ENCODE measurements around the gene GRIA1. TPM values are rescaled to one million over a fixed set of nuclear protein-coding genes. Genes with fewer than 3 reads are reported as not detected.

GRIA1 gene
- total RNA-seq, 2 donors from 2014 or later: not detected

DNA sequence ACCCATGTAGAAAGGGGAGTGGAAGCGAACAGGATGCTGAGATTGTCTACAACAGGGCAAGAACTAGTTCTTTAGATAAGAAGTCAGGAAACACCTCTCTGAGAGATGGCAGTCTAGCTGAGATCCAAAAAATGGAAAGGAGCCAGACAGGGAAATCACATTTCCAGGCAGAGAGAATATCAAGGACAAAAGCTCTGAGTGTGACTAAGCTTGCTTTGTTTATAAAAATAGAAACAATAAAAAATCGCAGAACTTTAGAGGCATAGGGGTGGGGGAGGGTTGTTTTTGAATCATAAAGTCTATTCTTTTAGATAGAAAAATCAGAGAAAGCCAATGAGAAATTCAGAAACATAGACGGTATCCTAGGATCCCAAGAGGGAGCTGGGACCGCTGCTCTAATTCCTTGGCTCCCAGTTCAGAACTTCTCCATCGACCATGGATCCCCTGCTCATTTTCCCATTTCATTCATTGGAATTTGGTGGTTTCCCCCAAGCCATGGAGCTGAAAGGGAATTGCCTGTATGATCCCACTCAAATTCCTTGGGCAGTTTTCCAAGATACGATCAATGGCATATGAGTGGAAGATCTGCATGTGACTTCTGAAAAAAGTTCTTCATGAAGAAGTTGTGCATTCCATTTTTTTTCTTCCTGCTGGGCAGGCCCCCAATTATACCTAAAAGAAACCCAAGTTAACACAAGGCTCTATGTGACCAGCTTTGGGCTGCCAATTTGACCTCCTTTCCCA, 182.0 kb downstream of the GRIA1 start:
- H3K27ac Mint-ChIP-seq: no peak overlapping the region
- no peaks in the 10 kb centered on the region for H3K27me3 Mint-ChIP-seq
- ATAC-seq (no peak), DNase-seq (no peak)
- no peaks in the 10 kb centered on the region for H3K36me3 Mint-ChIP-seq (ENCODE audit: low read depth)
- no peak overlapping the region for H3K4me3 Mint-ChIP-seq
- H3K4me1 Mint-ChIP-seq: no peaks in the 10 kb centered on the region
- H3K9me3 ChIP-seq (ENCODE audit: control insufficient read depth, low read length, poor library complexity, severe bottlenecking): no peaks in the 10 kb centered on the region

DNA sequence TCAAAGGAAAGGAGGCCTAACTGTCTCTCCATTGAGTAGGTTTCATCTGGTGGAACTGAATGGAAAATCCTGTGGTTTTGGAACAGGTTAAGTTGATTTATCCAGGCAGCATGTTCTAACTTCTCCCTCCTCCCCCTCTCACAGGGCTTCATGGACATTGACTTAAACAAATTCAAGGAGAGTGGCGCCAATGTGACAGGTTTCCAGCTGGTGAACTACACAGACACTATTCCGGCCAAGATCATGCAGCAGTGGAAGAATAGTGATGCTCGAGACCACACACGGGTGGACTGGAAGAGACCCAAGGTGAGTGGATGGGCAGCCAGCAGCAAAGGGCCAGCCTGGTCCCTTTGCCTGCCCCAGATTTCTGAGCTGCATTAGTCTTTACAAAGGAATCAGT, 183.9 kb downstream of the GRIA1 start:
- Mint-ChIP-seq H3K27me3 (no peaks in the 10 kb centered on the region), H3K4me3 (no peak overlapping the region), H3K27ac (no peak overlapping the region), H3K36me3 (ENCODE audit: low read depth) (no peaks in the 10 kb centered on the region), H3K4me1 (no peaks in the 10 kb centered on the region)
- ATAC-seq (no peak), DNase-seq (no peak)
- H3K9me3 ChIP-seq (ENCODE audit: control insufficient read depth, low read length, poor library complexity, severe bottlenecking): no peaks in the 10 kb centered on the region

DNA sequence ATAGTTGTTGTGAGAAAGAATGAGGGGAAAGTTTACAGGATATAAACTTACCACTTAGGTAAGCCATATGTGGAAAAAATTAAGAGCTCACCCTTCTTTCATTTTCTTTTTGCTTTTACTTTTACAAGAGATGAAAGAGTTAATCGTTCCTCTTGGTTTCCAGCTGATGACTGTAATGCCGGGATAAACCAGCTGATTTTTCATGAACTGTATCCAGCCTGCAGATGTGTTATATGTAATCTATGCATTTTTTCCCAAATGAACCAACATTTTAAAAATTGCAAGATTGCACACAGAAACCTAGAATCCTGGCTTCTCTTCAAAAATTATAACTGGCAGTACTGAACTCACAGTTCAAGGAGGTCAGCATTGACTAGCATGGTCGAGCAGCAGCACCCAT, 185.9 kb downstream of the GRIA1 start:
- H3K4me1 Mint-ChIP-seq: no peaks in the 10 kb centered on the region
- no peaks in the 10 kb centered on the region for H3K36me3 Mint-ChIP-seq (ENCODE audit: low read depth)
- no peaks in the 10 kb centered on the region for H3K9me3 ChIP-seq (ENCODE audit: control insufficient read depth, low read length, poor library complexity, severe bottlenecking)
- ATAC-seq: no peak
- H3K27me3 Mint-ChIP-seq: no peaks in the 10 kb centered on the region
- DNase-seq: no peak
- no peak overlapping the region for H3K27ac Mint-ChIP-seq
- H3K4me3 Mint-ChIP-seq: no peak overlapping the region

DNA sequence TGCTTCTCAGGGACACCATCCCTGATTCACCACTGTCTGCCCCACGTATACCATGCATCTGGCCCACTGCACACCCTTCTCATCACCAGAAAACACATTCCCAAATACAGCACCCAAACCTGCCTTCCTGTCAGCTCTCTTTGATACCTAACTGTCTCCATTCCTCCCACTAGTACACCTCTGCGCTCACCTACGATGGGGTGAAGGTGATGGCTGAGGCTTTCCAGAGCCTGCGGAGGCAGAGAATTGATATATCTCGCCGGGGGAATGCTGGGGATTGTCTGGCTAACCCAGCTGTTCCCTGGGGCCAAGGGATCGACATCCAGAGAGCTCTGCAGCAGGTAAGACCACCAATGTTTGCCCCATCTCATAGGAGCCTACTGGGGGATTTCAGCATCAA, 186.4 kb downstream of the GRIA1 start:
- no peak overlapping the region for H3K27ac Mint-ChIP-seq
- no peaks in the 10 kb centered on the region for H3K27me3 Mint-ChIP-seq
- no peaks in the 10 kb centered on the region for H3K36me3 Mint-ChIP-seq (ENCODE audit: low read depth)
- no peak for DNase-seq
- no peak for ATAC-seq
- no peak overlapping the region for H3K4me3 Mint-ChIP-seq
- H3K9me3 ChIP-seq (ENCODE audit: control insufficient read depth, low read length, poor library complexity, severe bottlenecking): no peaks in the 10 kb centered on the region
- H3K4me1 Mint-ChIP-seq: no peaks in the 10 kb centered on the region

DNA sequence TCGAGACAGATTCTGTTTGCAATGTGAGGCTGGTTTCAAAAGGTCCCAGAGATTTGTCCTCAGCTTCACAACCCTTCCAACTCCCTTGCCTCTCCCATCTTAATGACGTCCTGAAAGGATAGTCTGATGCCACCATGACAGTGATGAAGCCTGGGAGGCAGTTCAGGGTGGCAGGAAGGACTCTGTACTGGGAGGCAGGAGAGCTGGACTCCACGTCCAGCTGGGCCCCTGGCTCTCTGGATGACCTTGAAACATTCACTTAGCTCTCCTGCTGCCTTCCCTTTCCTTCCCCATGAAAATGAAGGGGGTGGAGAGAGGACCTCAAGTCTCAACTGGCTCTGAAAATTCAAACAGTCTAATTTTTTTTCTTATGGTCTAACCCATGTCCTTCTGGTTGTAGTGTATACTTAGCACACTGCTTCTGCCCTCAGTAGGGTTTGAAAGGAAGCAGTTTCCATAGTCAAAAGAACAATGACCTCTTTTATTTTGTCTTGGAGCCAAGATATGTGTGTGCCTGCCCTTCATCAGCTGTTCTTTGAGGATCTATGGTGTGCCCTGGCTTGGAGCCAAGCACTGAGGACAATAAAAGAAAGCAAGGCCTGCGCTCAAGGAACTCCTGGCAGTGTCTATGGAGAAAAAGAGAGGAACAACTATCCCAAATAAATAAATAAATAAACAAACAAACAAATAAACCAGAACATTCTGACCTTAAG, 188.3 kb downstream of the GRIA1 start:
- Mint-ChIP-seq H3K36me3 (ENCODE audit: low read depth) (no peaks in the 10 kb centered on the region), H3K27ac (no peak overlapping the region), H3K4me1 (no peaks in the 10 kb centered on the region), H3K4me3 (no peak overlapping the region), H3K27me3 (no peaks in the 10 kb centered on the region)
- DNase-seq: no peak
- no peak for ATAC-seq
- no peaks in the 10 kb centered on the region for H3K9me3 ChIP-seq (ENCODE audit: control insufficient read depth, low read length, poor library complexity, severe bottlenecking)

DNA sequence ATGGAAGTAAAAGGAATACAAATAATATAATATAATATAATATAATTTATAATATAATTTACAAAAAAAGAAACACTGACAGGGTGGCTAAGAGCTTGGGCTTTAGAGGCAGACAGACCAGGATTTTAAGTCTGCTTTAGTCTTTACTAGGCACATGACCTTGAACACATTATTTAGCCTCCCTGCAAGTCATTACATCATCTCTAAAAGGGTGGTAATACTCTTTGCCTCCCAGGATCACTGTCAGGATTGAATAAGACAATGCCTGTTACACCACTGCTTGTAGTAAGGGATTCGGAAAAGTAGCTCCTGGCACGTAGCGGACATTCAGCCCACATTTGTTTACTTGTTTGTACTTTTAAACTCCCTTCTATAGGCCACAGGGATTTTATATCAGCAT, 199.8 kb downstream of the GRIA1 start:
- DNase-seq (no peak), ATAC-seq (no peak)
- no peaks in the 10 kb centered on the region for H3K9me3 ChIP-seq (ENCODE audit: control insufficient read depth, low read length, poor library complexity, severe bottlenecking)
- Mint-ChIP-seq H3K27ac (no peak overlapping the region), H3K4me1 (no peaks in the 10 kb centered on the region), H3K4me3 (no peak overlapping the region), H3K27me3 (no peaks in the 10 kb centered on the region), H3K36me3 (ENCODE audit: low read depth) (no peaks in the 10 kb centered on the region)

DNA sequence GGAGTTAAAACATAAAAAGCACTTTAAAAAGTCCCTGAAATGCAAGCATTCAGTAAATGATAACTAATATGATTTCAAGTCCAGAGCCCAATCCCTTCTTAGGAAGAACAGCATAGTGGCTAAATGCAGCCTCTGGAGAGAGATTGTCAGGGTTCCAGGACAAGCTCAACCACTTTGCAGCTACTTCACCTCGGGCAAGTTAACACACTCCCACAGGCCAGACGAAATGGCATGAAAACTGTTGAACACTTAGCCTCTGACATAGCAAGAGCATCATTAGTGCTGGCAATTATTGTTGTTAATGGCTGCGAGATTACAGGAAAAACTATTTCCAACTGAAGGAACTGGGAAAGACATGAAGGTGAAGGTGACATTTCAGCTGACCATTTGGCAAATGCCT, 205.8 kb downstream of the GRIA1 start:
- H3K36me3 Mint-ChIP-seq (ENCODE audit: low read depth): no peaks in the 10 kb centered on the region
- no peak for DNase-seq
- H3K4me3 Mint-ChIP-seq: no peak overlapping the region
- no peak overlapping the region for H3K27ac Mint-ChIP-seq
- H3K9me3 ChIP-seq (ENCODE audit: control insufficient read depth, low read length, poor library complexity, severe bottlenecking): no peaks in the 10 kb centered on the region
- H3K27me3 Mint-ChIP-seq: no peaks in the 10 kb centered on the region
- ATAC-seq: no peak
- H3K4me1 Mint-ChIP-seq: no peaks in the 10 kb centered on the region

DNA sequence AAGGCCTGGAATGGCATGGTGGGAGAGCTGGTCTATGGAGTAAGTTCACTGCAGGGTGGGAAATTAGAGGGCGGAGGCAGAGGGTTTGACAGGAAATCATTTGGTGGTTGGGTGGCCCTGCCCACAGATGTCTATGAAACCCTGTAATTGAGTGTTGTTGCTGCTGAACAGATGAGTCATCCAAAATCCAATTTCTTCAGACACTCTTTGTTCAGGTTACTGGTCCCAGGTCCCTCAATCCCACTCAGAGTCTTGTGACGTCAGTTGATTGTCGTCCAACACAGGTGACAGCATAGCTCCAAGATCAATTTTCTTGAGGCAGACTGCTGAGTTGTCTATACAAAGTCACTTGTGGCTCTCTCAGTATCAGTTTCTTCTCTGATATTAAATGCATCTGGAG, 208.6 kb downstream of the GRIA1 start:
- Mint-ChIP-seq H3K27me3 (no peaks in the 10 kb centered on the region), H3K4me3 (no peak overlapping the region), H3K27ac (no peak overlapping the region), H3K36me3 (ENCODE audit: low read depth) (no peaks in the 10 kb centered on the region), H3K4me1 (no peaks in the 10 kb centered on the region)
- DNase-seq (no peak), ATAC-seq (no peak)
- H3K9me3 ChIP-seq (ENCODE audit: control insufficient read depth, low read length, poor library complexity, severe bottlenecking): no peaks in the 10 kb centered on the region

DNA sequence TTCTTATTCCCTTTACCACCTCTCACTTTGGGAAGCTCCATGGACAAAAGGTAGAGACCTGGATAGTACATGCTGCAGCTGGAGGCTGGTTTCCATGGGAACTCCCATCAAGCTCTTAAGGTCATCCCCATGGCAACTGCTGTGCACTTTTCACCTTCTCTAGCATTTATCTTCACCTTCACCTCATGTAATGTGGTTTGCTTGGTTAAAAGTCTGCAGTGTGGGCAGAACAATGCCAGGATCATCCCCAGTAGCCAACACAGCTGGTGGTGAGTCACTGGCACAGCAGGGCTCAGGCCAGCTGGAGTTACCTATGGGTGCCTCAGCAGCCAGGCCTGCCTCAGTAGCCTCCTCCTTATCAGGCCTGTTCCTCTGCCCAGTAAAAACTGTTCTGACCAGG, 210.5 kb downstream of the GRIA1 start:
- H3K9me3 ChIP-seq (ENCODE audit: control insufficient read depth, low read length, poor library complexity, severe bottlenecking): no peaks in the 10 kb centered on the region
- H3K4me3 Mint-ChIP-seq: no peak overlapping the region
- ATAC-seq: no peak
- no peak for DNase-seq
- H3K4me1 Mint-ChIP-seq: no peaks in the 10 kb centered on the region
- H3K27ac Mint-ChIP-seq: no peak overlapping the region
- H3K27me3 Mint-ChIP-seq: no peaks in the 10 kb centered on the region
- no peaks in the 10 kb centered on the region for H3K36me3 Mint-ChIP-seq (ENCODE audit: low read depth)

DNA sequence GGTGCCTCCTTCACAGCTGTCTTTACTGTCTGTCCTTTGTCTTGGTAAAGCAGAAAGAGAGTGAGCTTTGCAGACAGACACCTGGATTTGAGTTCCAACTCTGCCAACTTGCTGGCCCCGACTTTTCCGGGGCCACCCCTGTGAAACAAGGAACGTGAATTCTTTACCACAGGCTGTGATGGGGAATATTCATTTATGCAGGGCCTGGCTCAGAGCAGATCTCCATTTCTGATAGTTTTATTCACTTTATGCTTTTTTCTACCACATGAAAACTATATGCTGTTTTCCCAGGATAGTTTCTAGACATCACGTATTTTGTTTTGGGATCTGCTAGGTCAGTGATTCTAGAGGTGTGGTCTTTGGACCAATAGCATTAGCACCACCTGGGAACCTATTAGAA, 211.8 kb downstream of the GRIA1 start:
- Mint-ChIP-seq H3K4me1 (no peaks in the 10 kb centered on the region), H3K4me3 (no peak overlapping the region), H3K27ac (no peak overlapping the region), H3K36me3 (ENCODE audit: low read depth) (no peaks in the 10 kb centered on the region), H3K27me3 (no peaks in the 10 kb centered on the region)
- no peak for DNase-seq
- ATAC-seq: no peak
- H3K9me3 ChIP-seq (ENCODE audit: control insufficient read depth, low read length, poor library complexity, severe bottlenecking): no peaks in the 10 kb centered on the region

DNA sequence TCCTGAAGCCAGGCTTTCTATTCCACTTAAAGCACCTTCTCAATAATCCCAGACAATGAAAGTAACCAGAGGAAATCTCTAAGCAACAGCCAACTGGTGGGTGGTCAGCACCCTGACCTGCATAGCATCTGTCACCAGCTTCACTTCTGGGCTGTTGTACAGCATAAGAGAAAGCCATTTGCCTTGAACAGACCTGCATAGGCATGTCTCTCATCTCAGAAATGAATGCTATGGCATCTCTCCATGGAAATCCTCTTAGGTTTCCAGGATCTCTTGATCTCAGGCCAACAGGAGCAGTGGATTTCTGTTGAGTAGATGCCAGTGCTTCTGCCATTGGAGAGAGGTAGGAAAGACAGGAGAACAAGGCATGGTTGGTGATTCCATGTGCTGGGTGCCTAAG, 213.6 kb downstream of the GRIA1 start:
- no peak for ATAC-seq
- Mint-ChIP-seq H3K27me3 (no peaks in the 10 kb centered on the region), H3K4me3 (no peak overlapping the region), H3K36me3 (ENCODE audit: low read depth) (no peaks in the 10 kb centered on the region), H3K27ac (no peak overlapping the region), H3K4me1 (no peaks in the 10 kb centered on the region)
- H3K9me3 ChIP-seq (ENCODE audit: control insufficient read depth, low read length, poor library complexity, severe bottlenecking): no peaks in the 10 kb centered on the region
- no peak for DNase-seq

DNA sequence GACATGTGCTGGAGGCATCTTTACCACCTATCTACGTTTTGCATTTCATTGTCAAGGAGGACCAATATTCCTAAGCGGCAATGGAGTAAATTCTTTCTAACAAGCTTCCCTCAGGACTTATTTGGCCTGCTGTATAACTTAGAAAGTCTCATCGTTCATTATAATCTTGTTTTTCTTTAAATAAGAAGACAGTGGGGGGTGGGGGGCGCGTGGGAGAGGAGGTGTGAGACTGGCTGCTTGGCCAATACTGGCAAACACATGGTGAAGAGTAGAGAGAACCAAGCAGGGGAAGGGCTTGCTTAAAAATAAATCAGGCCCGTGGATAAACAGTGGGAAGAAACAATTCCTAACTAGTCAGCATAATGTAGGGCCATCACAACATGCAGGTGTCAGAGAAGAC, 217.2 kb downstream of the GRIA1 start:
- DNase-seq (no peak), ATAC-seq (no peak)
- Mint-ChIP-seq H3K27ac (no peak overlapping the region), H3K36me3 (ENCODE audit: low read depth) (no peaks in the 10 kb centered on the region), H3K4me3 (no peak overlapping the region), H3K4me1 (no peaks in the 10 kb centered on the region), H3K27me3 (no peaks in the 10 kb centered on the region)
- H3K9me3 ChIP-seq (ENCODE audit: control insufficient read depth, low read length, poor library complexity, severe bottlenecking): no peaks in the 10 kb centered on the region

DNA sequence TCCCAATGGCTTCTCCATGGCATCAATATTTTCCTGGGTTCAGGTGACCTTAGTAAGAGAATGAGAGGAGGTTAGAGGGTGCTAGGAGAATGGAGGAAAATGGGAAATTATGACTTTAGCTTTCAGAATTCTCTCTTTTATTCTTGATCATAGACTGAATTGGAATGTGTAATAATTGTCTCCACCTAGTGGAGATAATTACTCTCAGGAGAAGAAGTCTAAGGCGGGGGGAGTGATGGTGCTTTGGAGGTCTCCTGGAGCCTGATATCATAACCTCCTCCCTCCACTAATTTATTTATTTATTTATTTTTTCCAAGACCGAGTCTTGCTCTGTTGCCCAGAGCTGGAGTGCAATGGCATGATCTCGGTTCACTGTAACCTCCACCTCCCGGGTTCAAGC, 221.3 kb downstream of the GRIA1 start:
- DNase-seq (no peak), ATAC-seq (no peak)
- H3K4me3 Mint-ChIP-seq: no peak overlapping the region
- no peaks in the 10 kb centered on the region for H3K9me3 ChIP-seq (ENCODE audit: control insufficient read depth, low read length, poor library complexity, severe bottlenecking)
- no peaks in the 10 kb centered on the region for H3K4me1 Mint-ChIP-seq
- H3K36me3 Mint-ChIP-seq (ENCODE audit: low read depth): no peaks in the 10 kb centered on the region
- no peaks in the 10 kb centered on the region for H3K27me3 Mint-ChIP-seq
- no peak overlapping the region for H3K27ac Mint-ChIP-seq

DNA sequence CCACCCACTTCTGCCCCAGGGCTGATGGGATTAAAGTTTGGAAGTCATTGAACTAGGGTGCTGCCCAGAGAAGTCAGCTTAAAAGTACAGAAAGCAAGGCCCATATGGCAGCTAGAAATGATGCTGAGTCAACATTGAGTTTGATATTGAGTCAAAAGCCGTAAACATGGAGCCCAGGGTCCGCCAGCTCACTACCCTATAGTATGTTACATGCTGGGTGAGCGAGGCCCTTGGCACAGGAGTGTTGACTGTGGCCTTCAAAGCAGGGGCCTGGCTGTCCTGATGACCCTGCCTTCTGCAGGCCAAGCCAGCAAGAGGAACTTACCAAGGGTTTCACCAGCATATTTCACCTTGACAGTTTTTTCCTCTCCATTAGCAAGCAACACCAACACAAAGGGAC, 222.5 kb downstream of the GRIA1 start:
- Mint-ChIP-seq H3K4me3 (no peak overlapping the region), H3K27ac (no peak overlapping the region), H3K27me3 (no peaks in the 10 kb centered on the region), H3K36me3 (ENCODE audit: low read depth) (no peaks in the 10 kb centered on the region), H3K4me1 (no peaks in the 10 kb centered on the region)
- no peaks in the 10 kb centered on the region for H3K9me3 ChIP-seq (ENCODE audit: control insufficient read depth, low read length, poor library complexity, severe bottlenecking)
- DNase-seq (no peak), ATAC-seq (no peak)

Measured in T-helper 17 cell (primary cell).